Measurements from ENCODE around the gene NBPF3.

GRCh38 chr1:21457654-21458053 lies 17.7 kb downstream of the NBPF3 start:
- no peak for TF ChIP-seq POLR2A (IDR thresholded peaks at IDR 0.05; ENCODE audit: low read depth, low read length)
- TF ChIP-seq CTCF (IDR thresholded peaks at IDR 0.05; ENCODE audit: extremely low read depth in 1 of 2, insufficient read depth in 1 of 2, low read depth in 1 of 2, low read length in 2 of 2): no peak
- no peak for TF ChIP-seq POLR2AphosphoS5 (IDR thresholded peaks at IDR 0.05; ENCODE audit: insufficient read depth, low read depth, low read length)
- no peak for TF ChIP-seq JUN (IDR thresholded peaks at IDR 0.05; ENCODE audit: borderline replicate concordance, insufficient read depth, insufficient read length, low read depth)
